IPS-15b (cell line): Measurements from ENCODE around the gene CCDC197.

Experiments
- H3K27me3 ChIP-seq: one replicate; pipeline ENCODE4 v1.6.1; 2013; ENCODE audit warnings: low read length; ENCODE audit not compliant: control insufficient read depth, insufficient read depth
- H3K36me3 ChIP-seq: one replicate; pipeline ENCODE4 v1.6.1; 2013; ENCODE audit warnings: low read length; ENCODE audit not compliant: control insufficient read depth, insufficient read depth
- H3K4me1 ChIP-seq: one replicate; pipeline ENCODE4 v1.6.1; 2013; ENCODE audit warnings: mild to moderate bottlenecking, low read length; ENCODE audit not compliant: control insufficient read depth, insufficient read depth
- H3K4me3 ChIP-seq: one replicate; pipeline ENCODE4 v1.5.1; 2013; ENCODE audit warnings: low read depth, low read length
- H3K9ac ChIP-seq: one replicate; pipeline ENCODE4 v1.6.1; 2013; ENCODE audit warnings: low read depth, mild to moderate bottlenecking, low read length
- H3K9me3 ChIP-seq: one replicate; pipeline ENCODE4 v1.6.1; 2013; ENCODE audit warnings: mild to moderate bottlenecking, low read length; ENCODE audit not compliant: control insufficient read depth, insufficient read depth

Gene CCDC197

GRCh38 chr14:94052662-94053061, 55.6 kb downstream of the CCDC197 start:
- peaks cover 55% of the 10 kb centered on the region for H3K36me3 ChIP-seq
- no peaks in the 10 kb centered on the region for H3K27me3 ChIP-seq
- H3K4me1 ChIP-seq, result peaks cover 3% of the 10 kb centered on the region
- H3K4me3 ChIP-seq, result no peak overlapping the region
- H3K9ac ChIP-seq, result no peak overlapping the region
- no peaks in the 10 kb centered on the region for H3K9me3 ChIP-seq

DNA sequence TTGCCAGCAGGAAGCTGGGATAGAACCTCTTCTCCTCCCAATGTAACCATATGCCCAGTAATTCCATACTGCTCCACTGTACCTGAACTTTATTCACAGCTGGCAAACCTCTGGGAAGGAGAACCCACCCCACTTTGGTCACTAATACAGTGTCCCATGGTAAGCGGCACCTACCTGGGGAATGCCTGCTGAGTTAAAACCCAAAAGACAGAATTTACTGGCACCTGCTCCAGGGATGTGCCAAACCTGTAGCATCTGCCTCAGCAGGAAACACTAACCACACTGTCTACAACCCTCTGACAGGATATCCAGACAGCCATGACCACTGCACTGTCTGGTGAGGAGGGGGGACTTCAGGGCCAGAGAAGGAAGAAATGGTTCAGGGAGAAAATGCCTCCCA, 57.3 kb downstream of the CCDC197 start:
- no peak overlapping the region for H3K4me3 ChIP-seq
- H3K36me3 ChIP-seq, result peaks cover 58% of the 10 kb centered on the region
- H3K4me1 ChIP-seq, result peaks cover 3% of the 10 kb centered on the region
- no peaks in the 10 kb centered on the region for H3K27me3 ChIP-seq
- no peaks in the 10 kb centered on the region for H3K9me3 ChIP-seq
- no peak overlapping the region for H3K9ac ChIP-seq

GRCh38 chr14:94054936-94055335, 57.8 kb downstream of the CCDC197 start:
- Histone ChIP-seq H3K9ac (no peak overlapping the region), H3K36me3 (peaks cover 53% of the 10 kb centered on the region)

DNA sequence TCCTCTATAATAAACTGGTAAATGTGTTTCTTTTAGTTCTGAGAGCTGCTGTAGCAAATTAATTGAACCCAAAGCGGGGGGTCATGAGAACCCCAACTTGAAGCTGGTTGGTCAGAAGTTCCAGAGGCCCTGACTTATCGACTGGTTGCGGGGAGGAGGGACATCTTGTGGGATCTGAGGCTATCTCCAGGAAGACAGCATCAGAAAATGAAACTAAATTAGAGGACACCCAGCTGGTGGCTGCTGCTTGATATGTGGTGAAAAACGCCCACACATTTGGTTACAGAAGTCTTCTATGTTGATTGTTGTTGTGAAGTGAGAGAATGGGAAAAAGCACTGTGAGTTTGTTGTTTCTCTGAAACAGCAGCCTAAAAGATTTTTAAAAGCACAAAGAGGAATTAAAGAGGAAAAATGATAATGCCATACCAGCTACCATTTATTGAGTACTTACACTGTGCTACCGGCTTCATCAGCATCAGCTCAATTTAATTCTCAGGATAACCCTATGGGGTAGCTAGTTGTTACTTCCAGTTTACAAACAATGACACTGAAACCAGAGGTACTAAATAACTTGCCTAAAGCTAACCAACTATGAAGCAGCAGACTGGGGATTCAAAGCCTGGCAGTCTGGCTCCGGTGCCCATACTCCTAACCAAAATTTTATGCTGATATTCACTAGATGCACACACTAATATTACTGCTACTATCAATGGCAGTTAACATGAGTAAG, 59.6 kb downstream of the CCDC197 start:
- Histone ChIP-seq H3K9me3 (no peaks in the 10 kb centered on the region), H3K27me3 (no peaks in the 10 kb centered on the region), H3K4me1 (peaks cover 3% of the 10 kb centered on the region), H3K9ac (no peak overlapping the region), H3K4me3 (no peak overlapping the region), H3K36me3 (peaks cover 52% of the 10 kb centered on the region)

More at GRCh38 chr14:94054936-94055335, 57.8 kb downstream of the CCDC197 start:
- peaks cover 3% of the 10 kb centered on the region for H3K4me1 ChIP-seq
- no peaks in the 10 kb centered on the region for H3K27me3 ChIP-seq
- no peaks in the 10 kb centered on the region for H3K9me3 ChIP-seq
- H3K4me3 ChIP-seq, result no peak overlapping the region

DNA sequence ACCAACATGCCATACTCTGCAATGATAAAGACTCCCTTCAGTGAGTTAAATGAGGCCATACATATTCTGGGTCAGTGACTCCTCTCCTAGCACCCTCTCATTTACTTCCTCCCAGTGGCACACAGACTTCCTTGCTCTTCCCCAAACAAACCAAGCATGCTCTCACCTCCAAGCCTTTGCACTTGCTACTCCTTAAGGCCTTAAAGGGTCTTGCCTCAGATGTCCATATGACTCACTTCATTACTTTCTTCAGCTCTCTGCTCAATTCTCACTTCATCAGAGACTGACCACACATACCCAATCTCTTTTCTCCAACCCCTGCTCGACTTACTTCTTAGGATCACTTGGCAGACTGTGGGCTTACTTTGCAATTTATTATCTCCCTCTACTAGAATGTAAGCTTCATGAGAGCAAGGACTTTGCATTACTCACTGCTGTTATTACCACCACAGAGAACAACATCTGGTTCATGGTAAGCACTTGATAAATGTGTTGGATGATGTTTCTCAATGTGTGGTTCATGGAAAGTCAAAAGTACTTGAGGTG, 61.1 kb downstream of the CCDC197 start:
- Histone ChIP-seq H3K4me3 (no peak overlapping the region), H3K9me3 (no peaks in the 10 kb centered on the region), H3K9ac (no peak overlapping the region), H3K27me3 (no peaks in the 10 kb centered on the region), H3K4me1 (peaks cover 9% of the 10 kb centered on the region), H3K36me3 (peaks cover 40% of the 10 kb centered on the region)
